ENCODE measurements around the gene DCTD.

- TF ChIP-seq POLR2AphosphoS5 (IDR thresholded peaks at IDR 0.05), result no peak
- TF ChIP-seq, protein P1, sequence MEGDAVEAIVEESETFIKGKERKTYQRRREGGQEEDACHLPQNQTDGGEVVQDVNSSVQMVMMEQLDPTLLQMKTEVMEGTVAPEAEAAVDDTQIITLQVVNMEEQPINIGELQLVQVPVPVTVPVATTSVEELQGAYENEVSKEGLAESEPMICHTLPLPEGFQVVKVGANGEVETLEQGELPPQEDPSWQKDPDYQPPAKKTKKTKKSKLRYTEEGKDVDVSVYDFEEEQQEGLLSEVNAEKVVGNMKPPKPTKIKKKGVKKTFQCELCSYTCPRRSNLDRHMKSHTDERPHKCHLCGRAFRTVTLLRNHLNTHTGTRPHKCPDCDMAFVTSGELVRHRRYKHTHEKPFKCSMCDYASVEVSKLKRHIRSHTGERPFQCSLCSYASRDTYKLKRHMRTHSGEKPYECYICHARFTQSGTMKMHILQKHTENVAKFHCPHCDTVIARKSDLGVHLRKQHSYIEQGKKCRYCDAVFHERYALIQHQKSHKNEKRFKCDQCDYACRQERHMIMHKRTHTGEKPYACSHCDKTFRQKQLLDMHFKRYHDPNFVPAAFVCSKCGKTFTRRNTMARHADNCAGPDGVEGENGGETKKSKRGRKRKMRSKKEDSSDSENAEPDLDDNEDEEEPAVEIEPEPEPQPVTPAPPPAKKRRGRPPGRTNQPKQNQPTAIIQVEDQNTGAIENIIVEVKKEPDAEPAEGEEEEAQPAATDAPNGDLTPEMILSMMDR (IDR thresholded peaks at IDR 0.05), result no peak
- no peak for TF ChIP-seq POLR2A (IDR thresholded peaks at IDR 0.05)
Measured at GRCh38 chr4:182875453-182876405, 41.5 kb downstream of the DCTD start.
